GM12878 (cell line): Measurements from ENCODE around the gene SLAMF9. TPM values are rescaled to one million over a fixed set of nuclear protein-coding genes. Genes with fewer than 3 reads are reported as not detected.

Source experiments
- ATAC-seq: fragments of 200-7000 bp; cut with Tn5 transposase; 3 replicates; pipeline ENCODE4 v1.9.1; 2020; ENCODE audit warnings: mild to moderate bottlenecking, moderate library complexity
- BruUV-seq: library from RNA; stranded (reverse); fragments of 400-500 nt; replicated peaks from 2 replicates; lab custom pipeline; 2021; lab: Mats Ljungman, UMichigan
- CTCF ChIA-PET: fragments of 300-600 bp; sonication (Branson Sonifier 250); formaldehyde crosslinking; extraction: SDS; loops from one replicate; lab custom pipeline; 2021; ENCODE audit warnings: inconsistent platforms; lab: Yijun Ruan, JAX
- POLR2A ChIA-PET: fragments of 350-600 bp; formaldehyde crosslinking; extraction: SDS; loops from one replicate; lab custom pipeline; 2021; ENCODE audit warnings: inconsistent platforms; lab: Charles Lee
- RAD21 ChIA-PET: fragments of 300-600 bp; sonication (Branson Sonifier 250); formaldehyde crosslinking; loops from one replicate; lab custom pipeline; 2023; ENCODE audit warnings: antibody characterized with exemption; ENCODE audit not compliant: unreplicated experiment; lab: Charles Lee
- SMC1A ChIA-PET: fragments of 300-600 bp; sonication (Branson Sonifier 250); formaldehyde crosslinking; loops from one replicate; lab custom pipeline; 2023; ENCODE audit not compliant: unreplicated experiment, uncharacterized antibody; lab: Charles Lee
- DNase-seq: peaks from one replicate; pipeline ENCODE4 v3.0.0-alpha.2; 2011; ENCODE audit warnings: low read depth, low spot score
- FAIRE-seq: peaks from 3 replicates; lab custom pipeline; 2011; peaks lifted over from hg19 to GRCh38; lab: Jason Lieb, UNC
- H2AFZ ChIP-seq: 2 replicates; pipeline ENCODE4 v1.6.0; 2011; ENCODE audit warnings: low read depth, low read length, control low read depth; ENCODE audit not compliant: control insufficient read depth
- H3K27ac ChIP-seq: 2 replicates; pipeline ENCODE4 v1.5.1; 2011; ENCODE audit warnings: control low read depth; ENCODE audit not compliant: control insufficient read depth, insufficient read depth
- H3K27me3 ChIP-seq, 2 experiments: replicated peaks in 1 of 2; 2 replicates each; pipeline versions ENCODE4 v1.6.0 to v1.6.1; 2011; ENCODE audit warnings: low read length in 1 of 2; ENCODE audit not compliant: control insufficient read depth in 2 of 2, insufficient read depth in 2 of 2
- H3K36me3 ChIP-seq, 2 experiments: 2 replicates each; pipeline ENCODE4 v1.5.1; 2011; ENCODE audit warnings: low read length in 1 of 2; ENCODE audit not compliant: control insufficient read depth in 2 of 2, insufficient read depth in 2 of 2
- H3K4me1 ChIP-seq: 2 replicates; pipeline ENCODE4 v1.6.1; 2011; ENCODE audit warnings: mild to moderate bottlenecking, low read length, moderate library complexity, mixed read lengths; ENCODE audit not compliant: control insufficient read depth, insufficient read depth
- H3K4me2 ChIP-seq: 2 replicates; pipeline ENCODE4 v1.6.0; 2011; ENCODE audit warnings: control low read depth; ENCODE audit not compliant: control insufficient read depth, insufficient read depth
- H3K4me3 ChIP-seq: fragments of 200-600 bp; sonication (generic); 2 replicates; pipeline ENCODE4 v1.5.1; 2016
- H3K79me2 ChIP-seq: 2 replicates; pipeline ENCODE4 v1.6.0; 2011; ENCODE audit warnings: low read length; ENCODE audit not compliant: control insufficient read depth, insufficient read depth
- H3K9ac ChIP-seq: 2 replicates; pipeline ENCODE4 v1.8.0; 2011; ENCODE audit warnings: low read length, control low read depth, mixed read lengths; ENCODE audit not compliant: control insufficient read depth, insufficient read depth
- H3K9me3 ChIP-seq: replicated peaks from 3 replicates; pipeline ENCODE4 v1.5.1; 2011; ENCODE audit warnings: mild to moderate bottlenecking, low read length; ENCODE audit not compliant: control insufficient read depth, insufficient read depth
- H4K20me1 ChIP-seq: 2 replicates; pipeline ENCODE4 v1.6.0; 2011; ENCODE audit not compliant: control insufficient read depth, insufficient read depth
- ATF7 ChIP-seq: fragments of 450-650 bp; IDR thresholded peaks from 2 replicates; pipeline ENCODE4 v1.6.1; 2016; ENCODE audit warnings: low read depth, mild to moderate bottlenecking
- CTCF ChIP-seq, 3 experiments: IDR thresholded peaks in 2 of 3; conservative IDR thresholded peaks in 1 of 3; 2 replicates each; pipeline ENCODE4 v1.5.1; 2011; ENCODE audit warnings: low read depth in 3 of 3, low read length in 3 of 3, mild to moderate bottlenecking in 3 of 3, control low read depth in 2 of 3, moderate library complexity in 2 of 3, inconsistent platforms in 1 of 3, mixed read lengths in 1 of 3; ENCODE audit not compliant: control insufficient read depth in 2 of 3, insufficient read depth in 1 of 3; ENCODE audit errors: extremely low read depth in 1 of 3
- EGR1 ChIP-seq, 2 experiments: IDR thresholded peaks; 1 replicate in 1 of 2; 2 replicates in 1 of 2; pipeline ENCODE4 v1.6.1; 2011 to 2012; ENCODE audit warnings: low read depth in 2 of 2, low read length in 2 of 2, borderline replicate concordance in 1 of 2, mild to moderate bottlenecking in 1 of 2, moderate library complexity in 1 of 2
- ELK1 ChIP-seq: IDR thresholded peaks from 2 replicates; pipeline ENCODE4 v1.6.1; 2012; ENCODE audit warnings: low read depth, low read length, improper control_type of control experiment
- IKZF1 ChIP-seq: fragments of 450-650 bp; conservative IDR thresholded peaks from 2 replicates; pipeline ENCODE4 v1.6.1; 2017; ENCODE audit warnings: antibody characterized with exemption, mild to moderate bottlenecking
- SIN3A ChIP-seq: IDR thresholded peaks from 2 replicates; pipeline ENCODE4 v1.6.1; 2012; ENCODE audit warnings: low read depth, low read length, improper control_type of control experiment
- WGBS: methylation state at CpG from one replicate; pipeline ENCODE4 v1.1.6; 2016; ENCODE audit warnings: low lambda C conversion rate; ENCODE audit not compliant: insufficient replicate concordance, insufficient coverage; ENCODE audit errors: missing lambda C conversion rate; 5-methylcytosine and 5-hydroxymethylcytosine counted together
- in situ Hi-C: fragments of 300-500 bp; cut with MboI; formaldehyde crosslinking; loops from 9 replicates; pipeline ENCODE4 v1.14.3; 2018; ENCODE audit warnings: mixed read lengths
- intact Hi-C: fragments of 100-400 bp; cut with micrococcal nuclease; formaldehyde crosslinking; loops from one replicate; pipeline ENCODE4 v1.14.2; 2022; ENCODE audit not compliant: unreplicated experiment
- polyA plus RNA-seq, 11 experiments: library from polyadenylated mRNA; depleted of rRNA in 4 of 11; unstranded in 6 of 11; stranded (reverse) in 5 of 11; fragments of >200 nt; fragmentation: Nextera tagmentation in 4 of 11; fragmentation: Illumina TruSeq in 1 of 11; extraction: Ambion mirVana in 4 of 11; extraction: Trizol in 1 of 11; gene quantifications; 1 replicate in 1 of 11; 2 replicates in 10 of 11; pipeline versions ENCODE4 v1.2.1 to v1.2.3, GENCODE V29; 2011 to 2016; ENCODE audit warnings: inconsistent platforms in 2 of 11, missing spikeins in 2 of 11, low read depth in 1 of 11
- total RNA-seq, 4 experiments: library from RNA; depleted of rRNA in 3 of 4; stranded (reverse); fragments of >200 nt in 3 of 4; fragmentation: Illumina TruSeq in 1 of 4; extraction: Trizol in 1 of 4; gene quantifications; 2 replicates each; pipeline versions ENCODE4 v1.2.1 to v1.2.3, GENCODE V29; 2013 to 2021

SLAMF9 gene
- total and polyA plus RNA-seq, 10 of the 15 experiments (the other 5 are each of a cell fraction or from before 2014, with no cell fraction given), result not detected

- TF ChIP-seq EGR1 (IDR thresholded peaks at IDR 0.05; ENCODE audit: borderline replicate concordance in 1 of 2, low read depth in 2 of 2, low read length in 2 of 2) (no peak), IKZF1 (no peak), SIN3A (no peak), ELK1 (no peak)
- TF ChIP-seq, all 136 proteins: peak for 0
Observed at GRCh38 chr1:159933347-159933746, 20.7 kb downstream of the SLAMF9 start (continued).

- Histone ChIP-seq H3K9me3 (no peaks in the 10 kb centered on the region), H3K27me3 (0 out of 4 replicates have a peak, but pooled peaks cover 0 to 2% of the 10 kb centered on the region in 2 experiments), H3K27ac (no peak overlapping the region), H4K20me1 (no peaks in the 10 kb centered on the region), H3K9ac (no peak overlapping the region), H2AFZ (no peak overlapping the region), H3K4me1 (peaks cover 18% of the 10 kb centered on the region), H3K4me3 (no peak overlapping the region), H3K4me2 (no peak overlapping the region), H3K36me3 (no peaks in the 10 kb centered on the region), H3K79me2 (no peaks in the 10 kb centered on the region)
- RAD21 ChIA-PET, result interaction anchor here (1.3 to 12.4 kb wide), 4 partner anchors 10 to 75 kb away, joined by 5 to 113 read pairs (median 14); no protein-coding TSS in a partner anchor
- POLR2A ChIA-PET, result interaction anchor here (0.6 to 3.9 kb wide), 3 partner anchors 9 to 75 kb away, joined by 3 to 23 read pairs (median 4); partner anchors contain the start of gene TAGLN2
- CTCF ChIA-PET, result interaction anchor here (1.0 to 22.4 kb wide), 6 partner anchors 40 to 146 kb away, joined by 4 to 422 read pairs (median 10); no protein-coding TSS in a partner anchor
- no TSS peak for BruUV-seq
- TF ChIP-seq CTCF (IDR thresholded peaks at IDR 0.05 in 2 of 3, conservative IDR thresholded peaks at IDR 0.05 in 1 of 3; ENCODE audit: control insufficient read depth in 2 of 3, extremely low read depth in 1 of 3, insufficient read depth in 1 of 3, low read depth in 3 of 3, low read length in 3 of 3) (0 out of 6 replicates have a peak, but pooled peaks of 1 of the 3 experiments have one; percentile 16), ATF7 (no peak)
- SMC1A ChIA-PET, result interaction anchor here (0.8 to 9.2 kb wide), 7 partner anchors 8 to 130 kb away, joined by 3 to 122 read pairs (median 4); partner anchors contain the start of gene FCRL6
- no peak for DNase-seq
- peak; percentile 28; the same call in 2 of the 3 replicates for ATAC-seq
- 50% methylated on average over 14 of the region's 16 CpGs for whole genome bisulfite sequencing
- FAIRE-seq, result no peak
- intact Hi-C loops (no loop called here), in situ Hi-C loops (no loop called here)
Observed at GRCh38 chr1:159932296-159933285, 21.4 kb downstream of the SLAMF9 start.
